ENCODE measurements around the gene CPNE4. TPM values are rescaled to one million over a fixed set of nuclear protein-coding genes. Genes with fewer than 3 reads are reported as not detected.

CPNE4 gene
- total RNA-seq, 1 experiment from 2014 or later: 1.9 TPM

DNA sequence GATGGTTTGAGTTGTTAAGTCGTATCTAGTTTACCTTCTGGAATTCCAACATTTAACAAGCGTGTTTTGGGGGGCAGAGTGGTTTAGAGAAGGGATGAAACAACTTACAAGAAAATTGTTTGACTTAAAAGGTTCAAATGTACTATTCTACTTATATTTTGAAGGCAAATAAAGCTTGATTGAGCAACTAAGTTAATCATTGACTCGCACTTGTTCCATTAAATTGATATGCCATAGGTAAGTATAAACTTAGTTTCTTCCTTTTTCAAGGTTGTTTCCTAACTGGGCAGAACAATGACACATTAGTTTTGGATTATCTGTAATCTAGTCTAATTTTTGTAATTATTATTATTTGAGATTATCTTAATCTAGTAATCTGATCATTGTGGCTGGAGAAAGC is 48.3 kb upstream of the CPNE4 start:
- Mint-ChIP-seq H3K4me1 (peaks cover 6 to 10% of the 10 kb centered on the region in 2 experiments), H3K9me3 (no peaks in the 10 kb centered on the region), H3K27ac (no peak overlapping the region), H3K4me3 (no peak overlapping the region), H3K36me3 (ENCODE audit: insufficient read depth in 1 of 3, low read depth in 3 of 3) (no peaks in the 10 kb centered on the region), H3K27me3 (ENCODE audit: low read depth) (peaks cover 2% of the 10 kb centered on the region)
- Histone ChIP-seq H3K4me2 (ENCODE audit: insufficient read depth, insufficient read length, low read length) (no peak overlapping the region), H3K23ac (ENCODE audit: insufficient read length, low read depth, low read length) (no peak overlapping the region), H3K79me2 (ENCODE audit: insufficient read depth, low read length) (no peaks in the 10 kb centered on the region), H3K23me2 (ENCODE audit: insufficient read length, low read depth, low read length, poor library complexity, severe bottlenecking) (no peaks in the 10 kb centered on the region), H4K8ac (replicated peaks; ENCODE audit: insufficient read length, low read depth, low read length) (no peak overlapping the region), H2BK20ac (ENCODE audit: low read depth, low read length, poor library complexity, severe bottlenecking) (no peak overlapping the region), H3K79me1 (ENCODE audit: insufficient read depth, low read depth, low read length, poor library complexity, severe bottlenecking) (no peaks in the 10 kb centered on the region), H3K9ac (ENCODE audit: extremely low read depth, insufficient read length, low read length) (no peak overlapping the region), H3K4me1 (ENCODE audit: insufficient read depth, low read length) (peaks cover 5% of the 10 kb centered on the region; the same call in 1 of the 2 replicates), H4K91ac (ENCODE audit: insufficient read length, low read depth, low read length) (no peak overlapping the region), H4K20me1 (ENCODE audit: control insufficient read depth, insufficient read depth, insufficient read length) (no peaks in the 10 kb centered on the region), H2BK5ac (ENCODE audit: insufficient read length, low read length) (no peak overlapping the region), H2AFZ (ENCODE audit: low read length) (no peak overlapping the region), H2BK120ac (ENCODE audit: low read depth, low read length, poor library complexity, severe bottlenecking) (no peak overlapping the region), H2AK5ac (ENCODE audit: insufficient read length, low read length) (no peak overlapping the region), H3K27me3 (ENCODE audit: insufficient read depth, low read length) (no peaks in the 10 kb centered on the region; the same call in 1 of the 2 replicates), H3T11ph (ENCODE audit: low read length) (no peak overlapping the region), H2BK12ac (ENCODE audit: insufficient read length, low read depth, low read length) (no peak overlapping the region), H3K4ac (ENCODE audit: low read depth, low read length) (no peak overlapping the region), H3K27ac (ENCODE audit: insufficient read length, low read depth, low read length) (no peak overlapping the region), H2BK15ac (ENCODE audit: low read depth, low read length) (no peak overlapping the region), H3K18ac (ENCODE audit: insufficient read length, low read depth, low read length) (no peak overlapping the region), H3K56ac (ENCODE audit: insufficient read length, low read depth, low read length) (no peak overlapping the region), H3K9me3 (ENCODE audit: control insufficient read depth, low read depth, low read length) (no peaks in the 10 kb centered on the region), H4K5ac (ENCODE audit: insufficient read length, low read depth, low read length) (no peak overlapping the region), H3K14ac (ENCODE audit: insufficient read depth, low read length) (no peak overlapping the region)
- WGBS (ENCODE audit: extremely low coverage, insufficient read length, low lambda C conversion rate): no CpG with 5 or more reads among the region's 3 CpGs
- no peak for DNase-seq
- TF ChIP-seq, protein P1, sequence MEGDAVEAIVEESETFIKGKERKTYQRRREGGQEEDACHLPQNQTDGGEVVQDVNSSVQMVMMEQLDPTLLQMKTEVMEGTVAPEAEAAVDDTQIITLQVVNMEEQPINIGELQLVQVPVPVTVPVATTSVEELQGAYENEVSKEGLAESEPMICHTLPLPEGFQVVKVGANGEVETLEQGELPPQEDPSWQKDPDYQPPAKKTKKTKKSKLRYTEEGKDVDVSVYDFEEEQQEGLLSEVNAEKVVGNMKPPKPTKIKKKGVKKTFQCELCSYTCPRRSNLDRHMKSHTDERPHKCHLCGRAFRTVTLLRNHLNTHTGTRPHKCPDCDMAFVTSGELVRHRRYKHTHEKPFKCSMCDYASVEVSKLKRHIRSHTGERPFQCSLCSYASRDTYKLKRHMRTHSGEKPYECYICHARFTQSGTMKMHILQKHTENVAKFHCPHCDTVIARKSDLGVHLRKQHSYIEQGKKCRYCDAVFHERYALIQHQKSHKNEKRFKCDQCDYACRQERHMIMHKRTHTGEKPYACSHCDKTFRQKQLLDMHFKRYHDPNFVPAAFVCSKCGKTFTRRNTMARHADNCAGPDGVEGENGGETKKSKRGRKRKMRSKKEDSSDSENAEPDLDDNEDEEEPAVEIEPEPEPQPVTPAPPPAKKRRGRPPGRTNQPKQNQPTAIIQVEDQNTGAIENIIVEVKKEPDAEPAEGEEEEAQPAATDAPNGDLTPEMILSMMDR (conservative IDR thresholded peaks at IDR 0.05): no peak
